T-helper 2 cell treated with Interferon-gamma antibody and Interleukin-4, amounts not matched to agents 100 ng/mL and 5 ng/mL, for 36 hours (primary cell): Measurements from ENCODE around the gene MRTFB. TPM values are rescaled to one million over a fixed set of nuclear protein-coding genes. Genes with fewer than 3 reads are reported as not detected.

Experiments
- intact Hi-C: fragments of 100-400 bp; cut with micrococcal nuclease; formaldehyde crosslinking; loops from one replicate; pipeline ENCODE4 v1.15.1; 2023
- total RNA-seq: library from RNA; stranded (reverse); gene quantifications from 2 replicates; pipeline ENCODE4 v1.2.3, GENCODE V29; 2022

Gene MRTFB
- total RNA-seq, 1 donor from 2014 or later, result 21.1 TPM

- intact Hi-C loops, result no loop called here
Observed at GRCh38 chr16:14223632-14224031, 152.5 kb downstream of the MRTFB start.

- intact Hi-C loops, result no loop called here
Observed at GRCh38 chr16:14225457-14225856, 154.3 kb downstream of the MRTFB start.

GRCh38 chr16:14232106-14232864, 161.2 kb downstream of the MRTFB start:
- intact Hi-C loops, result no loop called here

- intact Hi-C loops, result no loop called here
Observed at GRCh38 chr16:14236401-14236800, 165.3 kb downstream of the MRTFB start.

GRCh38 chr16:14238756-14239155, 167.6 kb downstream of the MRTFB start:
- intact Hi-C loops, result no loop called here

- intact Hi-C loops, result loop anchor here (10.0 kb wide), 1 partner anchor 365 kb away; no protein-coding TSS in a partner anchor
Observed at GRCh38 chr16:14239791-14240190, 168.7 kb downstream of the MRTFB start.

GRCh38 chr16:14240219-14240843, 169.2 kb downstream of the MRTFB start:
- intact Hi-C loops, result loop anchor here (10.0 kb wide), 1 partner anchor 364 kb away; no protein-coding TSS in a partner anchor

GRCh38 chr16:14240964-14241363, 169.8 kb downstream of the MRTFB start:
- intact Hi-C loops, result loop anchor here (10.0 kb wide), 1 partner anchor 364 kb away; no protein-coding TSS in a partner anchor

GRCh38 chr16:14241631-14242030, 170.5 kb downstream of the MRTFB start:
- intact Hi-C loops, result loop anchor here (10.0 kb wide), 1 partner anchor 363 kb away; no protein-coding TSS in a partner anchor

- intact Hi-C loops, result loop anchor here (10.0 kb wide), 1 partner anchor 362 kb away; no protein-coding TSS in a partner anchor
Observed at GRCh38 chr16:14242769-14243168, 171.7 kb downstream of the MRTFB start.

- intact Hi-C loops, result loop anchor here (10.0 kb wide), 1 partner anchor 360 kb away; no protein-coding TSS in a partner anchor
Observed at GRCh38 chr16:14244196-14245010, 173.3 kb downstream of the MRTFB start.

- intact Hi-C loops, result loop anchor here (2.0 to 10.0 kb wide), 2 partner anchors 280 to 356 kb away; no protein-coding TSS in a partner anchor
Observed at GRCh38 chr16:14248791-14249190, 177.7 kb downstream of the MRTFB start.

- intact Hi-C loops, result loop anchor here (2.0 to 10.0 kb wide), 2 partner anchors 279 to 355 kb away; no protein-coding TSS in a partner anchor
Observed at GRCh38 chr16:14249291-14250032, 178.3 kb downstream of the MRTFB start.

- intact Hi-C loops, result no loop called here
Observed at GRCh38 chr16:14251419-14251818, 180.3 kb downstream of the MRTFB start.

- intact Hi-C loops, result no loop called here
Observed at GRCh38 chr16:14252860-14253259, 181.7 kb downstream of the MRTFB start.

- intact Hi-C loops, result no loop called here
Observed at GRCh38 chr16:14263011-14263410, 191.9 kb downstream of the MRTFB start.

GRCh38 chr16:14263769-14264168, 192.7 kb downstream of the MRTFB start:
- intact Hi-C loops, result no loop called here

- intact Hi-C loops, result no loop called here
Observed at GRCh38 chr16:14264327-14264943, 193.3 kb downstream of the MRTFB start.

- intact Hi-C loops, result no loop called here
Observed at GRCh38 chr16:14268073-14268472, 197.0 kb downstream of the MRTFB start.

GRCh38 chr16:14275934-14276333, 204.8 kb downstream of the MRTFB start:
- intact Hi-C loops, result no loop called here
